ENCODE results near the gene FSHR.

GRCh38 chr2:48983551-48983950 is 170.8 kb downstream of the FSHR start:
- no peak for TF ChIP-seq CTCF (IDR thresholded peaks at IDR 0.05)
- TF ChIP-seq POLR2A (IDR thresholded peaks at IDR 0.05), result no peak
- no peak for TF ChIP-seq POLR2AphosphoS5 (IDR thresholded peaks at IDR 0.05)

All from prostate gland (tissue), 2 donors.